ENCODE results near the gene ZC3H13. TPM values are rescaled to one million over a fixed set of nuclear protein-coding genes. Genes with fewer than 3 reads are reported as not detected.

Gene ZC3H13
- total and polyA plus RNA-seq, 2 of the 8 experiments (the other 6 are each of a cell fraction or from before 2014, with no cell fraction given): 5.1 to 57.8 TPM

Other genes with a start within 250 kb of the ZC3H13 start
- 0.08 and 0.15 TPM in 2 replicates for gene SIAH3, start 201.0 kb downstream of the ZC3H13 start, total RNA-seq (2021; fragmentation: NEBNext Ultra II Directional; extraction: Animal tissue kit (Norgen Biotek cat#: 25700))
- gene SIAH3, start 201.0 kb downstream of the ZC3H13 start, polyA plus RNA-seq (2011; rRNA removed): 0.11 and 0.17 TPM in 2 replicates
- not detected in 2 replicates for gene CPB2, start 52.3 kb upstream of the ZC3H13 start, total RNA-seq (2021; fragmentation: NEBNext Ultra II Directional; extraction: Animal tissue kit (Norgen Biotek cat#: 25700))
- gene CPB2, start 52.3 kb upstream of the ZC3H13 start, polyA plus RNA-seq (2011; rRNA removed): not detected in 2 replicates
- 4.3 TPM in 2 replicates for gene LCP1, start 129.4 kb upstream of the ZC3H13 start, total RNA-seq (2021; fragmentation: NEBNext Ultra II Directional; extraction: Animal tissue kit (Norgen Biotek cat#: 25700))
- 0.35 and 0.65 TPM in 2 replicates for gene LCP1, start 129.4 kb upstream of the ZC3H13 start, polyA plus RNA-seq (2011; rRNA removed)
- not detected in 2 replicates for gene LRRC63, start 159.2 kb upstream of the ZC3H13 start, total RNA-seq (2021; fragmentation: NEBNext Ultra II Directional; extraction: Animal tissue kit (Norgen Biotek cat#: 25700))
- gene LRRC63, start 159.2 kb upstream of the ZC3H13 start, polyA plus RNA-seq (2011; rRNA removed): not detected in 2 replicates

Measured in H1 (cell line).